ENCODE measurements around the gene SRR. TPM values are rescaled to one million over a fixed set of nuclear protein-coding genes. Genes with fewer than 3 reads are reported as not detected.
"Not testable (repeated sequence)": the region's sequence is repeated elsewhere in the genome, so short reads cannot be mapped to it uniquely, and the experiment has no call there.

SRR gene
- total RNA-seq: 10 to 100 TPM; 11.7 to 13.4 TPM
- polyA plus RNA-seq: 5.7 TPM

- H3K36me3 Mint-ChIP-seq: peaks cover 0 to 28% (median 10%) of the 10 kb centered on the region in 3 donors
- ChIA-PET CTCF (interaction anchor here (0.7 to 1.7 kb wide), 9 partner anchors 11 to 112 kb away, joined by 3 to 6 read pairs (median 3); partner anchors contain the start of gene TSR1), POLR2A (interaction anchor here (0.8 to 2.1 kb wide), 7 partner anchors 33 to 587 kb away, joined by 3 to 7 read pairs (median 5); partner anchors contain the start of genes HIC1 and TSR1)
- Histone ChIP-seq H3K4me1 (ENCODE audit: insufficient read depth, low read length) (peaks cover 18% of the 10 kb centered on the region), H3K4me3 (ENCODE audit: low read length) (peak within 1 kb of the TSS; percentile 88), H3K9me3 (ENCODE audit: low read length) (no peaks in the 10 kb centered on the region), H3K36me3 (ENCODE audit: insufficient read depth, low read length) (peaks cover 16% of the 10 kb centered on the region), H3K27me3 (ENCODE audit: insufficient read depth, low read length, poor library complexity, severe bottlenecking) (no peaks in the 10 kb centered on the region), H3K27ac (ENCODE audit: low read depth, low read length) (peak within 1 kb of the TSS; percentile 81)
- H3K4me1 Mint-ChIP-seq: peaks cover 35 to 56% (median 54%) of the 10 kb centered on the region in 3 donors
- H3K27me3 Mint-ChIP-seq: no peaks in the 10 kb centered on the region
- peak; percentile 89 to 97 (median 94) for DNase-seq
- H3K4me3 Mint-ChIP-seq: peak within 1 kb of the TSS; percentile 91 to 99 (median 91)
- H3K27ac Mint-ChIP-seq: peak within 1 kb of the TSS; percentile 82 to 95 (median 93)
- H3K9me3 Mint-ChIP-seq: no peaks in the 10 kb centered on the region
Measured at GRCh38 chr17:2303204-2304188, at the start of gene SRR, which contains the start of gene SMG6. SRR (plus strand) TSS chr17:2303950; CDS start chr17:2315561, 11,611 bp downstream. SMG6 (minus strand) TSS chr17:2303785; CDS start chr17:2303720, 65 bp downstream.

- not testable (repeated sequence) for DNase-seq; H3K9me3 Mint-ChIP-seq; H3K27me3 ChIP-seq (ENCODE audit: insufficient read depth, low read length, poor library complexity, severe bottlenecking); H3K36me3 ChIP-seq (ENCODE audit: insufficient read depth, low read length); H3K9me3 ChIP-seq (ENCODE audit: low read length); H3K27me3 Mint-ChIP-seq
- Mint-ChIP-seq H3K4me3 (peak overlapping the region; percentile 76 to 90 (median 79)), H3K27ac (peak overlapping the region; percentile 93 to 98 (median 97)), H3K4me1 (peaks cover 57 to 75% (median 66%) of the 10 kb centered on the region in 3 donors), H3K36me3 (peaks cover 12 to 39% (median 16%) of the 10 kb centered on the region in 3 donors)
- CTCF ChIA-PET: interaction anchor here (1.1 to 13.8 kb wide), 7 partner anchors 11 to 202 kb away, joined by 3 to 154 read pairs (median 4); partner anchors contain the start of gene HIC1
- Histone ChIP-seq H3K4me1 (ENCODE audit: insufficient read depth, low read length) (peaks cover 66% of the 10 kb centered on the region), H3K27ac (ENCODE audit: low read depth, low read length) (peak overlapping the region; percentile 52), H3K4me3 (ENCODE audit: low read length) (peak overlapping the region; percentile 33)
- POLR2A ChIA-PET: interaction anchor here (0.6 to 1.0 kb wide), 6 partner anchors 8 to 206 kb away, joined by 3 to 9 read pairs (median 5); no protein-coding TSS in a partner anchor
Measured at GRCh38 chr17:2258830-2259229, 44.9 kb upstream of the SRR start.

- H3K27ac ChIP-seq (ENCODE audit: low read depth, low read length): peak overlapping the region; percentile 52
- Mint-ChIP-seq H3K27me3 (no peaks in the 10 kb centered on the region), H3K4me1 (peaks cover 60 to 75% (median 66%) of the 10 kb centered on the region in 3 donors), H3K9me3 (no peaks in the 10 kb centered on the region), H3K4me3 (peak overlapping the region; percentile 63 to 90 (median 79)), H3K36me3 (peaks cover 6 to 35% (median 8%) of the 10 kb centered on the region in 3 donors), H3K27ac (peak overlapping the region; percentile 93 to 98 (median 97))
- CTCF ChIA-PET: interaction anchor here (0.9 to 13.8 kb wide), 6 partner anchors 14 to 539 kb away, joined by 3 to 154 read pairs (median 5); partner anchors contain the start of gene HIC1
- H3K9me3 ChIP-seq (ENCODE audit: low read length): no peaks in the 10 kb centered on the region
- no peaks in the 10 kb centered on the region for H3K27me3 ChIP-seq (ENCODE audit: insufficient read depth, low read length, poor library complexity, severe bottlenecking)
- peak overlapping the region; percentile 33 for H3K4me3 ChIP-seq (ENCODE audit: low read length)
- peaks cover 69% of the 10 kb centered on the region for H3K4me1 ChIP-seq (ENCODE audit: insufficient read depth, low read length)
- POLR2A ChIA-PET: interaction anchor here (0.7 to 1.5 kb wide), 9 partner anchors 9 to 464 kb away, joined by 3 to 9 read pairs (median 5); partner anchors contain the start of genes HIC1, SMG6 and SRR
- H3K36me3 ChIP-seq (ENCODE audit: insufficient read depth, low read length): no peaks in the 10 kb centered on the region
- DNase-seq: peak; percentile 24 to 79 (median 54)
Measured at GRCh38 chr17:2259769-2260536, 43.8 kb upstream of the SRR start.

GRCh38 chr17:2262135-2262587 lies 41.6 kb upstream of the SRR start:
- Histone ChIP-seq H3K27me3 (ENCODE audit: insufficient read depth, low read length, poor library complexity, severe bottlenecking) (no peaks in the 10 kb centered on the region), H3K27ac (ENCODE audit: low read depth, low read length) (no peak overlapping the region), H3K4me3 (ENCODE audit: low read length) (peak overlapping the region; percentile 14), H3K36me3 (ENCODE audit: insufficient read depth, low read length) (no peaks in the 10 kb centered on the region), H3K9me3 (ENCODE audit: low read length) (no peaks in the 10 kb centered on the region), H3K4me1 (ENCODE audit: insufficient read depth, low read length) (peaks cover 87% of the 10 kb centered on the region)
- POLR2A ChIA-PET: interaction anchor here (0.5 kb wide), 1 partner anchor 135 kb away, joined by 3 read pairs; no protein-coding TSS in a partner anchor
- Mint-ChIP-seq H3K9me3 (no peaks in the 10 kb centered on the region), H3K36me3 (peaks cover 1 to 34% (median 10%) of the 10 kb centered on the region in 3 donors), H3K4me1 (peaks cover 79 to 93% (median 87%) of the 10 kb centered on the region in 3 donors), H3K4me3 (peak overlapping the region in 1 of 7 donors; percentile 3), H3K27ac (peak overlapping the region in 7 of 8 donors; percentile 75 to 100 (median 98)), H3K27me3 (peaks cover 0 to 2% of the 10 kb centered on the region in 2 donors)
- no peak for DNase-seq
- CTCF ChIA-PET: interaction anchor here (1.2 to 13.8 kb wide), 3 partner anchors 17 to 206 kb away, joined by 3 to 154 read pairs (median 37); partner anchors contain the start of gene HIC1

- Histone ChIP-seq H3K9me3 (ENCODE audit: low read length) (no peaks in the 10 kb centered on the region), H3K36me3 (ENCODE audit: insufficient read depth, low read length) (no peaks in the 10 kb centered on the region), H3K4me3 (ENCODE audit: low read length) (peak overlapping the region; percentile 5), H3K27ac (ENCODE audit: low read depth, low read length) (peak overlapping the region; percentile 39), H3K4me1 (ENCODE audit: insufficient read depth, low read length) (peaks cover 93% of the 10 kb centered on the region), H3K27me3 (ENCODE audit: insufficient read depth, low read length, poor library complexity, severe bottlenecking) (no peaks in the 10 kb centered on the region)
- DNase-seq: peak in 1 of 5 donors; percentile 65
- ChIA-PET POLR2A (interaction anchor here (0.6 to 2.9 kb wide), 2 partner anchors 9 to 208 kb away, joined by 4 to 14 read pairs; partner anchors contain the start of gene HIC1), CTCF (interaction anchor here (1.2 to 13.8 kb wide), 5 partner anchors 10 to 207 kb away, joined by 3 to 154 read pairs (median 8); partner anchors contain the start of gene HIC1)
- no peaks in the 10 kb centered on the region for H3K9me3 Mint-ChIP-seq
- peak overlapping the region; percentile 76 to 100 (median 98) for H3K27ac Mint-ChIP-seq
- H3K4me1 Mint-ChIP-seq: peaks cover 84 to 93% (median 92%) of the 10 kb centered on the region in 3 donors
- H3K27me3 Mint-ChIP-seq: peaks cover 0 to 2% of the 10 kb centered on the region in 2 donors
- H3K36me3 Mint-ChIP-seq: peaks cover 1 to 32% (median 8%) of the 10 kb centered on the region in 3 donors
- peak overlapping the region; percentile 42 to 80 (median 73) for H3K4me3 Mint-ChIP-seq
Measured at GRCh38 chr17:2263183-2264066, 40.3 kb upstream of the SRR start.

- DNase-seq: no peak
- peaks cover 86% of the 10 kb centered on the region for H3K4me1 ChIP-seq (ENCODE audit: insufficient read depth, low read length)
- H3K9me3 Mint-ChIP-seq: no peaks in the 10 kb centered on the region
- peak overlapping the region; percentile 76 to 100 (median 98) for H3K27ac Mint-ChIP-seq
- peaks cover 75 to 86% (median 85%) of the 10 kb centered on the region in 3 donors for H3K4me1 Mint-ChIP-seq
- POLR2A ChIA-PET: interaction anchor here (0.6 to 2.9 kb wide), 3 partner anchors 8 to 209 kb away, joined by 3 to 14 read pairs (median 4); partner anchors contain the start of gene HIC1
- no peaks in the 10 kb centered on the region for H3K36me3 ChIP-seq (ENCODE audit: insufficient read depth, low read length)
- CTCF ChIA-PET: interaction anchor here (0.7 to 13.8 kb wide), 7 partner anchors 11 to 208 kb away, joined by 3 to 154 read pairs (median 8); partner anchors contain the start of gene HIC1
- peaks cover 0 to 2% of the 10 kb centered on the region in 2 donors for H3K27me3 Mint-ChIP-seq
- peaks cover 1 to 32% (median 8%) of the 10 kb centered on the region in 3 donors for H3K36me3 Mint-ChIP-seq
- H3K4me3 Mint-ChIP-seq: peak overlapping the region; percentile 42 to 85 (median 74)
- no peaks in the 10 kb centered on the region for H3K27me3 ChIP-seq (ENCODE audit: insufficient read depth, low read length, poor library complexity, severe bottlenecking)
- peak overlapping the region; percentile 39 for H3K27ac ChIP-seq (ENCODE audit: low read depth, low read length)
- H3K4me3 ChIP-seq (ENCODE audit: low read length): peak overlapping the region; percentile 5
- no peaks in the 10 kb centered on the region for H3K9me3 ChIP-seq (ENCODE audit: low read length)
Measured at GRCh38 chr17:2264067-2264860, 39.5 kb upstream of the SRR start.

Measured in CD8-positive, alpha-beta memory T cell (primary cell).